T-helper 22 cell (primary cell): ENCODE data around the gene EID3.
"Not testable (repeated sequence)": the region's sequence is repeated elsewhere in the genome, so short reads cannot be mapped to it uniquely, and the experiment has no call there.

Source experiments
- DNase-seq: peaks from one replicate; pipeline ENCODE4 v3.0.0-alpha.2; 2020; ENCODE audit warnings: low read depth

EID3 gene

DNA sequence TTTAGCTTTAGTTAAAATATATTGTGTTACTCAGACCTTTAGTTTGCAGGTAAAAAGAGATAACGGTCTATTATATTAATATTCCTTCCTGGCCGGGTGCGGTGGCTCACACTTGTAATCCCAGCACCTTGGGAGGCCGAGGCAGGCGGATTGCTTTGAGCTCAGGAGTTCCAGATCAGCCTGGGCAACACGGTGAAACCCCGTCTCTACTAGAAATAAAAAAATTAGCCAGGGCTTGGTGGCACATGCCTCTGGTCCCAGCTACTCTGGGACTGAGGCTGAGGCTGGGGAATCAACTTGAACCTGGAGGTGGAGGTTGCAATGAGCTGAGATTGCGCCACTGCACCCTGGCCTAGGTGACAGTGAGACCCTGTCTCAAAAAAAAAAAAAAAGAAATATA, 13.2 kb upstream of the EID3 start:
- DNase-seq: no peak

DNA sequence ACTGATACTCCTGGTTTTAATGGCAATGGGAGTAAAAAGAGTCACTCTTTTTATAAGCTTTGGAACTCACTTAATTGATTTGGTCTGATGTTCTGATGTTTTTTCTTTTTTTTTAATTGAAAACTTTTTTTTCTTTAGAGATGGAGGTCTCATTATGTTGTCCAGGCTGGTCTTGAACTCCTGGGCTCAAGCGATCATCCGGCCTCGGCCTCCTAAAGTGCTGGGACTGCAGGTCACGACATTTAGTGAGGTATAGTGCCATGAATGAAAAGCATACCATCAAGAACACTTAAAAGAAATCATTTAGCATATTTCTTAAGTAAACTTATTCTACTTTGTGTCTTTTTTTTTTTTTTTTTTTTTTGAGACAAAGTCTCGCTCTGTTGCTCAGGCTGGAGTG, 12.7 kb upstream of the EID3 start:
- no peak for DNase-seq

DNA sequence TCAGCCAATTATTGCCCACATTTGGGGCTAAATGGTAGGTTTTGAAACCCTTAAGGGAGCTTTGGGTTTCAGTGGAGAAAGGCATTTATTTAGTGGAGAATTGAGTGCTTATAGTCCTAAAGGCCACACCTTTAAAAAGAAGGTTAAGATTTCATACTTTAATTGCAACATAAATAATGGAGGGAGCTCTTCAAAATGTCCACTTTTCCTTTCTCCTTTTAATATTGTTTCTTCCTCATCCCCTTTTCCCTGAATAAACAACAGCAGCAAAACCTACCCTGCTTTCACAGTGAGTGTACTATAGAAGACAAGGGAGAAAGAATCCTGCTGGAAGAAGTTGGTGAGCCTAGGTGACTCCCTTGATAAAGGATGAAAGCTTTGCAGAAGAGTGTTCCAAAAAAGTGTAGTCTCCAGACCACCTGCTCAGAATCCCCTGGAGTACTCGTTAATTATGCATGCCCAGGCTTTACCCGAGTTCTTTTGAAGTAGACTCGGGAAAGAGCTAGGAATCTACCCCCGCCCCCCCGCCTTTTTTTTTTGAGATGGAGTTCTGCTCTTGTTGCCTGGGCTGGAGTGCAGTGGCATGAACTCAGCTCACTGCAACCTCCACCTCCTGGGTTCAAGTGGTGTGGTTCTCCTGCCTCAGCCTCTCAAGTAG, 11.5 kb upstream of the EID3 start:
- DNase-seq: no peak

- DNase-seq: no peak
Observed at GRCh38 chr12:104292872-104293794, 10.4 kb upstream of the EID3 start.

DNA sequence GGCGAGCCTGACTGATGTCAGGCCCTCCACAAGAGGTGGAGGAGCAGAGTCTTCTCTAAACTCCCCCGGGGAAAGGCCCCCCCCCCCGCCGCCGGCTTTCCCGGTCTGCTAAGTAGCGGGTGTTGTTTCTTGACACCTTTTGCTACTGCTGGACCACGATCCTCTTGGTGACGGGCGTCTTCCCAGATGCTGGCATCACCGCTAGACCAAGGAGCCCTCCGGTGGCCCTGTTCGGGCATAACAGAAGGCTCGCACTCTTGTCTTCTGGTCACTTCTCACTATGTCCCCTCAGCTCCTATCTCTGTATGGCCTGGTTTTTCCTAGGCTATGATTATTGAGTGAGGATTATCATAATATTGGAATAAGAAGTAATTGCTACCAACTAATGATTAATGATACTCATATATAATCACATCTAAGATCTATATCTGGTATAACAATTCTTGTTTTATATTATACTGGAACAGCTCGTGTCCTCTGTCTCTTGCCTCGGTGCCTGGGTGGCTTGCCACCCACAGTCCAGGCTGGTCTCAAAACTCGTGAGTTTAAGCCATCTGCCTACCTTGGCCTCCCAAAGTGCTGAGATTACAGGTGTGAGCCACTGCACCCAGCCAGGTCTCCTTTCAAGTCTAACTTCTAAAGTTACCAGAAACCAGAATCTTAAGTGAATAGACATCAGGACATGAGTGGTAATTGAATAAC, 9.2 kb upstream of the EID3 start:
- DNase-seq: not testable (repeated sequence)

GRCh38 chr12:104294927-104295668, 8.4 kb upstream of the EID3 start:
- no peak for DNase-seq

GRCh38 chr12:104295954-104296353, 7.6 kb upstream of the EID3 start:
- no peak for DNase-seq

- DNase-seq: no peak
Observed at GRCh38 chr12:104296718-104297117, 6.8 kb upstream of the EID3 start.

- DNase-seq: no peak
Observed at GRCh38 chr12:104297477-104298113, 5.9 kb upstream of the EID3 start.

DNA sequence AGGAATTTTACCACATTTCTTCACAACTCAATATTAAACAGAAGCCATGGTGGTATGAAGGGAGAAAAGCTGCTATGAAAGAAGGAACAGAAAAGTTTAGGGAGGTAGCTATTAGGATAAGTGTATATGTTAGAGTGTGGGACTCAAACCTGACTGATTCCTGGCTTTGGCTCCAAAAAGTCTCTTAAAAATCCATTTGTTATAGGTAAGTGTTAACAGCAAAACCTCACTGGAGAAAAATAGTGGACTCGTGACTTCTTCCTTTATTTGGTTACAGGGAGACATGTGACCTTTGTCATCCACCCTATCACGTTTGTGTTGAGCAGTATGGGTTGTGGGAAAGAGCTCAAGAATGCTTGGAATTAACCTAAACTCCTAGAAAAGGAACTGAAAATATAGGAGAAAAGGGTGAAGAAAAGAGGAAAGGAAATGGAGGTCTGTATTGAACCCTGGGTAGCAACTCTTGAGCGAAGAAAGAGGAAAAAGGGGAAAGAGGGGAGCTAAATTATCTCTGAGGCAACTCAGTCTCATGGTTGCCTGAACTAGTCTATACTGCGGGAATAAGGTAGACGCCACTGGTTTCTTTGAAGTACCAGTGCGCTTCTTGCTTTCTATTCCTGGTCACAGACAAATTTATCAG, 3.6 kb upstream of the EID3 start:
- DNase-seq: no peak

- no peak for DNase-seq
Observed at GRCh38 chr12:104304261-104305009, 896 bp downstream of the EID3 start.

- DNase-seq: no peak
Observed at GRCh38 chr12:104305349-104305748, 1.8 kb downstream of the EID3 start.

- no peak for DNase-seq
Observed at GRCh38 chr12:104306376-104306775, 2.8 kb downstream of the EID3 start.

- no peak for DNase-seq
Observed at GRCh38 chr12:104306943-104307654, 3.6 kb downstream of the EID3 start.

DNA sequence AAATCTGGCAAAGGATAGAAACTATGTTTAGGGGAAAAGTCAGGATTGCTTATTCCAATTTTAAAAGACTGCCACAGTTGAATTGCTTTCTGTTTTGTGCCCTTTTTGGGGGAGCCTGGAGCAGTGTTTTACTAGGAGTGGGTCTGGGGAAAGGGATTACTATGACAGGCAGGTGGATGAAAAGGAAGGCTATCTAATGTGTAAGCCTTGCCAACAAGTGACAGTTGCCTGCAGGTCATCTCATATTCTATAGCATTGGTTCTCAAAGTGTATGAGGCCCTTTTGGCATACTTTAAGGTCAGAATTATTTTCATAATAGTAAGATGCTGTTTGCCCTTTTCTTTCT, 4.1 kb downstream of the EID3 start:
- no peak for DNase-seq

DNA sequence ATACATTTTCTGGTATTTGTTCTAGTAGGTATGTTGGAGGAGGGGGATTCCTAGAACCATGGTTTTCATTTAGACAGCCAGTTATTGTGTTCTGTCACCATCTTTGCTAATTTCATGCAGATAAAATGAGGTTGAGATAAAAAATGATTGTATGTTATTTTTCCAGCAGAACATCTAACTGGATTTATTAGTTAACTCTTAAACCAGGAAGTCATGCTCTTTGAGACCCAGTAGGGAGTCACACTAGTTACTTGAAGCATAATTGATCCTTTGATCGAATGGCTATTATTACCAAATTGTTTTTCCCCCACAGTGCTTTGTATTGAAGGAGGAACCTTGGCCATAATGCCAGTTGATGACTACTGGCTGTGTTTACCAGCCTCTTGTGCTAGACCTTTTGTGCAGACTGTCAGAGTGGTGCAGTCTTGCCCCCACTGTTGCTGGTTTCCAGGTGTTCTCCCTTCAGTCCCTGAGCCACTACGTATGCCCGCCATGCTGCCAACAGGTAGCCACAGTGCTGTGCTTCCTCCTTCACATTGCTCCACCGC, 6.0 kb downstream of the EID3 start:
- no peak for DNase-seq

DNA sequence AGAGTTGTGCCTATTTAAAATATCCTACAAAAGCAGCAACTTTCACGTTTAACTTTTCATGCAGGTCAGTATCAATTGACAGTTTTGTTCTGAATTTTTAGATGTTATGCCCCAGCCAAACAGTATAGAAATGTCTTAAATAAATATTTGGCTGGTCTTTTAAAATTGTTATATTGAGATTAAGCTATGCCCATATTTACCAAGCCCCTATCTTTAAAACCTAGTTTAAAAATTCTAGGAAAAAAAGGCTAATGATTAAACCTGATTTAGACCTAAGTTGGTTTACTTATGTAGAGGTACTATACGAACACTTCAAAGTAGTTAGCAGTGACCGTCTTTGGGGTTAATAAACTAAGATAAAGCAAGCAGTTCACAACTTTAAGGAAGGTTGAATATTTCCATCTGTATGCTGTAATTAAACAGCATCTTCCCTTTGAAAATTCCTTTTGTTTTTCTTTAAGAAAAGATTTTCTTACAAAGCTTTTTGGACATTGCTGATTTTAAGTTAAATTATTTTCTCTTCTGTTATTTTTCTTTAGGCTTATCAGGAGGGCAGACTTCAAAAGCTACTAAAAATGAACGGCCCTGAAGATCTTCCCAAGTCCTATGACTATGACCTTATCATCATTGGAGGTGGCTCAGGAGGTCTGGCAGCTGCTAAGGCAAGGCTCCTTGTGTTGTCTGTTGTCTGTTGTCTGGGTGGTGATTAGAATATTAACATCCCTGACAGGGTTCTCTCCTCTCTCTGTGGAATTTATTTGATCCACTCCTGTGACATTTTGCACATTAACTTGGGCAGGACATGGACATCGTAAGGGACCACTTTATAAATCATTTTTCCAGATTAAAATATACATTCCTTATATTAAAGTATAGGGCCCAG, 7.5 kb downstream of the EID3 start:
- DNase-seq: no peak

- no peak for DNase-seq
Observed at GRCh38 chr12:104312202-104312601, 8.7 kb downstream of the EID3 start.

DNA sequence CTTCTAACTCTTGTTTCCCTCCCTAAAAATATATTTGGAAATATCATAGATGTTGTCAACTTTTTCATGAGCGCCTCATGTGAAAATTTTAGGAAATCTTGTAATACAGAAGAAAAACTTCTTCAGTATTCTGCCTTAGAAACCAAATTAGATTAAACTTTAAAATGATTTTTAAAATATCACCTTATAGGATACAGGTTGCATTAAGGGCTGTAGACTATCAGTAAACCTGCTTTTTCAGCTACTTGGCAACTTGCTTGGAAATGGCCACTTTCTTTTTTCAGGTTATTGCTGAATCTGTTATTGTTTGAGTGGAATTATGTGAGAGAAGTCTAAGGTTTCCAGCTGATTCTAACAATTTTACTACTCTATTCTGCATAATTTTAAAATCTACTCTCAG, 9.1 kb downstream of the EID3 start:
- no peak for DNase-seq
